Ishikawa (cell line): Measurements from ENCODE around the gene MLX.

Source experiments
- EP300 ChIP-seq: IDR thresholded peaks from 2 replicates; pipeline ENCODE4 v1.6.1; 2012; ENCODE audit warnings: borderline replicate concordance
- NFIC ChIP-seq: IDR thresholded peaks from 2 replicates; pipeline ENCODE4 v1.6.1; 2012
- REST ChIP-seq: IDR thresholded peaks from 2 replicates; pipeline ENCODE4 v1.6.1; 2012; ENCODE audit warnings: low read depth, mild to moderate bottlenecking
- USF1 ChIP-seq: IDR thresholded peaks from 2 replicates; pipeline ENCODE4 v1.6.1; 2012
- TF ChIP-seq, protein P1 (sequence below): IDR thresholded peaks from 2 replicates; pipeline ENCODE4 v1.6.1; 2012

GRCh38 chr17:42596386-42596785, 29.5 kb downstream of the MLX start:
- TF ChIP-seq USF1 (no peak), EP300 (no peak), REST (no peak), NFIC (no peak)
- TF ChIP-seq, protein P1, sequence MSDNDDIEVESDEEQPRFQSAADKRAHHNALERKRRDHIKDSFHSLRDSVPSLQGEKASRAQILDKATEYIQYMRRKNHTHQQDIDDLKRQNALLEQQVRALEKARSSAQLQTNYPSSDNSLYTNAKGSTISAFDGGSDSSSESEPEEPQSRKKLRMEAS = no peak
